BE2C (cell line): ENCODE results near the gene TTC12.

Experiments used
- DNase-seq: peaks from one replicate; pipeline ENCODE4 v3.0.0-alpha.2; 2020
- H3K27me3 ChIP-seq: fragments of 250-450 bp; sonication (Bioruptor Pico); 2 replicates; pipeline ENCODE4 v1.5.1; 2020; ENCODE audit warnings: mild to moderate bottlenecking
- H3K36me3 ChIP-seq: fragments of 250-450 bp; sonication (Bioruptor Pico); 2 replicates; pipeline ENCODE4 v1.5.1; 2020; ENCODE audit warnings: mild to moderate bottlenecking
- H3K4me1 ChIP-seq: fragments of 250-450 bp; sonication (Bioruptor Pico); 2 replicates; pipeline ENCODE4 v1.5.1; 2020
- H3K4me3 ChIP-seq: 2 replicates; pipeline ENCODE4 v1.5.1; 2011; ENCODE audit warnings: low read depth, low read length
- H3K9me3 ChIP-seq: fragments of 250-450 bp; sonication (Bioruptor Pico); 2 replicates; pipeline ENCODE4 v1.5.1; 2020
- CTCF ChIP-seq: IDR thresholded peaks from 2 replicates; pipeline ENCODE4 v1.5.1; 2012; ENCODE audit warnings: mild to moderate bottlenecking, low read depth, low read length

Gene TTC12

GRCh38 chr11:113329725-113330124 is 15.3 kb downstream of the TTC12 start:
- no peak for DNase-seq
- H3K4me3 ChIP-seq: no peak overlapping the region
- H3K4me1 ChIP-seq: peaks cover 4% of the 10 kb centered on the region
- no peaks in the 10 kb centered on the region for H3K9me3 ChIP-seq
- no peaks in the 10 kb centered on the region for H3K27me3 ChIP-seq
- no peak for TF ChIP-seq CTCF
- no peaks in the 10 kb centered on the region for H3K36me3 ChIP-seq

GRCh38 chr11:113331441-113331840 is 17.1 kb downstream of the TTC12 start:
- H3K36me3 ChIP-seq: no peaks in the 10 kb centered on the region
- no peak overlapping the region for H3K4me3 ChIP-seq
- no peaks in the 10 kb centered on the region for H3K9me3 ChIP-seq
- H3K27me3 ChIP-seq: no peaks in the 10 kb centered on the region
- DNase-seq: no peak
- peaks cover 4% of the 10 kb centered on the region for H3K4me1 ChIP-seq
- TF ChIP-seq CTCF: no peak

- Histone ChIP-seq H3K9me3 (no peaks in the 10 kb centered on the region), H3K4me1 (peaks cover 4% of the 10 kb centered on the region), H3K36me3 (no peaks in the 10 kb centered on the region), H3K27me3 (no peaks in the 10 kb centered on the region), H3K4me3 (no peak overlapping the region)
- TF ChIP-seq CTCF: no peak
- no peak for DNase-seq
Observed at GRCh38 chr11:113332023-113332422, 17.6 kb downstream of the TTC12 start.

- DNase-seq: no peak
- Histone ChIP-seq H3K4me3 (no peak overlapping the region), H3K36me3 (no peaks in the 10 kb centered on the region), H3K9me3 (no peaks in the 10 kb centered on the region), H3K27me3 (no peaks in the 10 kb centered on the region), H3K4me1 (peaks cover 4% of the 10 kb centered on the region)
- TF ChIP-seq CTCF: no peak
Observed at GRCh38 chr11:113332638-113333329, 18.4 kb downstream of the TTC12 start.

GRCh38 chr11:113334183-113334582 is 19.8 kb downstream of the TTC12 start:
- Histone ChIP-seq H3K27me3 (no peaks in the 10 kb centered on the region), H3K36me3 (no peaks in the 10 kb centered on the region), H3K4me3 (no peak overlapping the region), H3K9me3 (no peaks in the 10 kb centered on the region), H3K4me1 (peaks cover 4% of the 10 kb centered on the region)
- TF ChIP-seq CTCF: no peak
- no peak for DNase-seq

GRCh38 chr11:113338730-113339129 is 24.3 kb downstream of the TTC12 start:
- no peak overlapping the region for H3K4me3 ChIP-seq
- TF ChIP-seq CTCF: no peak
- no peaks in the 10 kb centered on the region for H3K27me3 ChIP-seq
- peaks cover 11% of the 10 kb centered on the region; the same call in 1 of the 2 replicates for H3K4me1 ChIP-seq
- no peaks in the 10 kb centered on the region for H3K9me3 ChIP-seq
- H3K36me3 ChIP-seq: peaks cover 3% of the 10 kb centered on the region; the same call in 1 of the 2 replicates
- DNase-seq: peak; percentile 28
